Activated CD8-positive, alpha-beta memory T cell treated with anti-CD3 and anti-CD28 coated beads, Interleukin-2, amount 50 U/mL, for 4 hours (primary cell): ENCODE data around the gene SLC2A6.

ENCODE experiments used
- DNase-seq: peaks from one replicate; pipeline ENCODE4 v3.0.0-alpha.2; 2020

SLC2A6 gene

GRCh38 chr9:133515615-133516255 is 36.8 kb upstream of the SLC2A6 start:
- no peak for DNase-seq

GRCh38 chr9:133515240-133515610 is 36.3 kb upstream of the SLC2A6 start:
- no peak for DNase-seq

- DNase-seq = no peak
These were observed 35.8 kb upstream of the SLC2A6 start for GRCh38 chr9:133514460-133515239.

GRCh38 chr9:133513214-133514100 is 34.6 kb upstream of the SLC2A6 start:
- no peak for DNase-seq

GRCh38 chr9:133512253-133513213 is 33.6 kb upstream of the SLC2A6 start:
- DNase-seq = no peak

GRCh38 chr9:133511607-133512006 is 32.7 kb upstream of the SLC2A6 start:
- DNase-seq = no peak

GRCh38 chr9:133510926-133511505 is 32.1 kb upstream of the SLC2A6 start:
- DNase-seq = no peak

GRCh38 chr9:133509179-133510083 is 30.5 kb upstream of the SLC2A6 start:
- no peak for DNase-seq

GRCh38 chr9:133508046-133508445 is 29.1 kb upstream of the SLC2A6 start:
- DNase-seq = no peak

GRCh38 chr9:133507246-133507965 is 28.5 kb upstream of the SLC2A6 start:
- DNase-seq = no peak

GRCh38 chr9:133506653-133507038 is 27.7 kb upstream of the SLC2A6 start:
- DNase-seq = no peak

GRCh38 chr9:133505901-133506652 is 27.2 kb upstream of the SLC2A6 start:
- no peak for DNase-seq

- DNase-seq = no peak
These were observed 26.4 kb upstream of the SLC2A6 start for GRCh38 chr9:133505186-133505830.

GRCh38 chr9:133502112-133502511 is 23.2 kb upstream of the SLC2A6 start:
- DNase-seq = no peak

- no peak for DNase-seq
These were observed 21.0 kb upstream of the SLC2A6 start for GRCh38 chr9:133499892-133500270.

GRCh38 chr9:133499132-133499891 is 20.4 kb upstream of the SLC2A6 start:
- no peak for DNase-seq

- DNase-seq = no peak
These were observed 18.3 kb upstream of the SLC2A6 start for GRCh38 chr9:133496861-133497842.
